Liver (tissue), 9 donors: ENCODE data around the gene SLIT3. TPM values are rescaled to one million over a fixed set of nuclear protein-coding genes. Genes with fewer than 3 reads are reported as not detected.

Experiments used
- DNase-seq: peaks from one replicate; pipeline ENCODE4 v3.0.0-alpha.2; 2017; ENCODE audit warnings: low spot score
- H3K27ac ChIP-seq, 2 donors: one replicate each; pipeline ENCODE4 v1.7.0; 2013; ENCODE audit warnings: inconsistent platforms in 2 of 2, low read length in 2 of 2, control low read depth in 1 of 2, low read depth in 1 of 2, mild to moderate bottlenecking in 1 of 2
- H3K27me3 ChIP-seq, 4 donors: one replicate each; pipeline versions ENCODE4 v1.6.1 to v1.7.0; 2013; ENCODE audit warnings: low read length in 3 of 4, inconsistent platforms in 1 of 4, mild to moderate bottlenecking in 1 of 4, moderate library complexity in 1 of 4; ENCODE audit not compliant: control insufficient read depth in 4 of 4, insufficient read depth in 4 of 4
- H3K36me3 ChIP-seq, 4 donors: one replicate each; pipeline versions ENCODE4 v1.6.1 to v1.7.0; 2013; ENCODE audit warnings: low read length in 3 of 4, mild to moderate bottlenecking in 3 of 4, low read depth in 1 of 4, moderate library complexity in 1 of 4; ENCODE audit not compliant: control insufficient read depth in 4 of 4, insufficient read depth in 3 of 4
- H3K4me1 ChIP-seq, 4 donors: one replicate each; pipeline versions ENCODE4 v1.6.1 to v1.7.0; 2013; ENCODE audit warnings: low read length in 3 of 4, mild to moderate bottlenecking in 3 of 4, moderate library complexity in 1 of 4; ENCODE audit not compliant: control insufficient read depth in 4 of 4, insufficient read depth in 4 of 4
- H3K4me3 ChIP-seq, 3 donors: one replicate each; pipeline versions ENCODE4 v1.6.1 to v1.7.0; 2013; ENCODE audit warnings: low read length in 3 of 3, control low read depth in 1 of 3, low read depth in 1 of 3, mild to moderate bottlenecking in 1 of 3
- H3K9ac ChIP-seq, 2 donors: one replicate each; pipeline ENCODE4 v1.7.0; 2013; ENCODE audit warnings: low read length in 2 of 2, mild to moderate bottlenecking in 2 of 2, moderate library complexity in 2 of 2, control low read depth in 1 of 2, low read depth in 1 of 2
- H3K9me3 ChIP-seq, 4 donors: one replicate each; pipeline versions ENCODE4 v1.6.1 to v1.7.0; 2013; ENCODE audit warnings: low read length in 3 of 4; ENCODE audit not compliant: control insufficient read depth in 4 of 4
- ATF3 ChIP-seq: IDR thresholded peaks from 2 replicates; pipeline ENCODE4 v1.6.1; 2016; ENCODE audit warnings: antibody characterized with exemption
- FOXA1 ChIP-seq: IDR thresholded peaks from 2 replicates; pipeline ENCODE4 v1.6.1; 2016; ENCODE audit warnings: antibody characterized with exemption
- GABPA ChIP-seq, 2 donors: IDR thresholded peaks in 1 of 2; conservative IDR thresholded peaks in 1 of 2; 2 replicates each; pipeline ENCODE4 v1.6.1; 2016; ENCODE audit warnings: antibody characterized with exemption in 2 of 2, mild to moderate bottlenecking in 1 of 2, moderate library complexity in 1 of 2
- HNF4A ChIP-seq, 2 donors: conservative IDR thresholded peaks; 2 replicates each; pipeline ENCODE4 v1.6.1; 2016; ENCODE audit warnings: antibody characterized with exemption in 2 of 2, mild to moderate bottlenecking in 2 of 2
- HNF4G ChIP-seq: IDR thresholded peaks from 2 replicates; pipeline ENCODE4 v1.6.1; 2016; ENCODE audit warnings: antibody characterized with exemption
- JUND ChIP-seq, 2 donors: IDR thresholded peaks; 2 replicates each; pipeline ENCODE4 v1.6.1; 2016; ENCODE audit warnings: antibody characterized with exemption in 2 of 2
- MAX ChIP-seq: IDR thresholded peaks from 2 replicates; pipeline ENCODE4 v1.6.1; 2016; ENCODE audit warnings: antibody characterized with exemption
- NR2F2 ChIP-seq: IDR thresholded peaks from 2 replicates; pipeline ENCODE4 v1.6.1; 2016; ENCODE audit warnings: antibody characterized with exemption
- RAD21 ChIP-seq, 2 donors: IDR thresholded peaks; 2 replicates each; pipeline ENCODE4 v1.6.1; 2016; ENCODE audit warnings: antibody characterized with exemption in 2 of 2, mild to moderate bottlenecking in 2 of 2
- RXRA ChIP-seq, 2 donors: IDR thresholded peaks; 2 replicates each; pipeline ENCODE4 v1.6.1; 2017 to 2018; ENCODE audit warnings: antibody characterized with exemption in 2 of 2, mild to moderate bottlenecking in 1 of 2
- SP1 ChIP-seq: IDR thresholded peaks from 2 replicates; pipeline ENCODE4 v1.6.1; 2018; ENCODE audit warnings: antibody characterized with exemption, mild to moderate bottlenecking
- TAF1 ChIP-seq: conservative IDR thresholded peaks from 2 replicates; pipeline ENCODE4 v1.6.1; 2016; ENCODE audit warnings: antibody characterized with exemption, mild to moderate bottlenecking
- YY1 ChIP-seq: IDR thresholded peaks from 2 replicates; pipeline ENCODE4 v1.6.1; 2016; ENCODE audit warnings: antibody characterized with exemption, mild to moderate bottlenecking
- ZBTB33 ChIP-seq: IDR thresholded peaks from 2 replicates; pipeline ENCODE4 v1.6.1; 2016; ENCODE audit warnings: antibody characterized with exemption
- WGBS: extraction: QIAGEN DNeasy Blood & Tissue Kit; methylation state at CpG from one replicate; pipeline ENCODE4 v1.1.7; 2013; 5-methylcytosine and 5-hydroxymethylcytosine counted together
- polyA plus RNA-seq, 2 donors: library from polyadenylated mRNA; stranded (reverse) in 1 of 2; unstranded in 1 of 2; fragments of 200-250 nt in 1 of 2; fragments of >200 nt in 1 of 2; fragmentation: Nextera tagmentation in 1 of 2; extraction: Ambion mirVana in 1 of 2; gene quantifications; one replicate each; pipeline versions ENCODE4 v1.2.1 to v1.2.3, GENCODE V29; 2013 to 2015
- total RNA-seq, 2 donors: library from RNA; depleted of rRNA; stranded (reverse); fragments of >200 nt; gene quantifications; one replicate each; pipeline ENCODE4 v1.2.3, GENCODE V29; 2014
- donor health status: healthy.
- donor health status: healthy.
- donor health status: healthy.
- donor health status: healthy.
- donor health status: healthy.

SLIT3 gene
- total and polyA plus RNA-seq, 4 donors: 0.61 to 1.3 (median 0.91) TPM

GRCh38 chr5:169127431-169127830 is 173.5 kb downstream of the SLIT3 start:
- TF ChIP-seq RXRA (IDR thresholded peaks at IDR 0.05) (no peak), HNF4A (conservative IDR thresholded peaks at IDR 0.05) (no peak), MAX (no peak), RAD21 (IDR thresholded peaks at IDR 0.05) (no peak), SP1 (no peak), TAF1 (no peak)
- Histone ChIP-seq H3K9ac (no peak overlapping the region), H3K4me1 (no peaks in the 10 kb centered on the region), H3K9me3 (no peaks in the 10 kb centered on the region), H3K27me3 (peaks cover 0 to 12% (median 0%) of the 10 kb centered on the region in 4 donors), H3K27ac (no peak overlapping the region), H3K36me3 (no peaks in the 10 kb centered on the region), H3K4me3 (no peak overlapping the region)
- no peak for DNase-seq
- 58% methylated on average over 4 of the region's 4 CpGs for WGBS

- Histone ChIP-seq H3K27me3 (peaks cover 0 to 8% (median 0%) of the 10 kb centered on the region in 4 donors), H3K27ac (no peak overlapping the region), H3K9me3 (no peaks in the 10 kb centered on the region), H3K9ac (no peak overlapping the region), H3K4me3 (no peak overlapping the region), H3K4me1 (no peaks in the 10 kb centered on the region), H3K36me3 (no peaks in the 10 kb centered on the region)
- 51% methylated on average over 3 of the region's 3 CpGs for WGBS
- no peak for DNase-seq
- TF ChIP-seq MAX: no peak
These were observed 174.4 kb downstream of the SLIT3 start for GRCh38 chr5:169126481-169127021.

- Histone ChIP-seq H3K9ac (no peak overlapping the region), H3K27ac (no peak overlapping the region), H3K4me1 (no peaks in the 10 kb centered on the region), H3K36me3 (no peaks in the 10 kb centered on the region), H3K27me3 (peaks cover 0 to 8% (median 0%) of the 10 kb centered on the region in 4 donors), H3K4me3 (no peak overlapping the region), H3K9me3 (no peaks in the 10 kb centered on the region)
- DNase-seq: no peak
- TF ChIP-seq NR2F2 (no peak), ZBTB33 (no peak), FOXA1 (no peak), GABPA (IDR thresholded peaks at IDR 0.05 in 1 of 2, conservative IDR thresholded peaks at IDR 0.05 in 1 of 2) (no peak), HNF4G (no peak), ATF3 (no peak), RXRA (IDR thresholded peaks at IDR 0.05) (no peak), YY1 (no peak), JUND (IDR thresholded peaks at IDR 0.05) (no peak), TAF1 (no peak)
- WGBS: 41% methylated on average over 7 of the region's 7 CpGs
These were observed 175.4 kb downstream of the SLIT3 start for GRCh38 chr5:169125571-169125970.
